NT2/D1 (cell line): ENCODE data around the gene NAALAD2.

Experiments used
- YY1 ChIP-seq: IDR thresholded peaks from 2 replicates; pipeline ENCODE4 v1.6.1; 2011; ENCODE audit not compliant: insufficient read length, insufficient read depth
- ZNF274 ChIP-seq: IDR thresholded peaks from 2 replicates; pipeline ENCODE4 v1.6.1; 2011; ENCODE audit warnings: mild to moderate bottlenecking, low read depth, low read length

GRCh38 chr11:90113541-90113940 is 20.9 kb upstream of the NAALAD2 start:
- no peak for TF ChIP-seq ZNF274
- no peak for TF ChIP-seq YY1
